Measurements from ENCODE around the gene PCNX1. TPM values are rescaled to one million over a fixed set of nuclear protein-coding genes. Genes with fewer than 3 reads are reported as not detected.

PCNX1 gene
- polyA plus RNA-seq, 3 donors: 7.3 to 26.7 (median 8.1) TPM

DNA sequence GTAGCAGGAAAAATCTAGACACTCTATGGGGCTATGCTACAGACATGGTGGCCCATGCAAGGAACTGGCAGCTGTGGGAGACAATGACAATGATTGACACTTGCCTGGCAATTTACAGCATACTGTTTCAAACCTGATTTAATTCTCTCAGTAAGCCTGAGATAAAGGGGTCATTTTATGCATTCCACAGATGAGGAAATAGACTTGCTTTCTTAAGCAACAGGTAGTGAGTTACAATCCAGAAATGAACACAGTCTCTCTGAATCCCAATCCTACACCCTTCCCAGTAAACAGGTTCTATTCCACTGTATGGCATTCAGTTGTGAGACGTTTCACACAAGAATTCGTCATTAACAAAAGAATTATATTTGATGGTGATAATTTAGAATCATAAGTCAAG is 15.5 kb upstream of the PCNX1 start:
- H3K27me3 ChIP-seq (ENCODE audit: control insufficient read depth in 2 of 2, insufficient read depth in 2 of 2, low read length in 2 of 2): no peaks in the 10 kb centered on the region
- no peaks in the 10 kb centered on the region for H3K79me2 ChIP-seq (ENCODE audit: insufficient read depth, low read length)
- Mint-ChIP-seq H3K4me1 (peaks cover 43% of the 10 kb centered on the region), H3K36me3 (peaks cover 0 to 3% of the 10 kb centered on the region in 2 donors), H3K4me3 (no peak overlapping the region), H3K27ac (no peak overlapping the region), H3K9me3 (peaks cover 0 to 3% (median 0%) of the 10 kb centered on the region in 7 donors), H3K27me3 (ENCODE audit: low read depth in 3 of 3) (peaks cover 0 to 7% (median 0%) of the 10 kb centered on the region in 3 donors)
- H3K9ac ChIP-seq (ENCODE audit: insufficient read depth, low read length, poor library complexity, severe bottlenecking): no peak overlapping the region
- intact Hi-C loops (cut with micrococcal nuclease): no loop called here
- H3K9me3 ChIP-seq (replicated peaks in 1 of 2; ENCODE audit: control insufficient read depth in 1 of 2, insufficient read depth in 1 of 2, low read length in 2 of 2): no peaks in the 10 kb centered on the region
- H3K36me3 ChIP-seq (replicated peaks in 1 of 2; ENCODE audit: control insufficient read depth in 1 of 2, insufficient read depth in 2 of 2, low read length in 2 of 2): no peaks in the 10 kb centered on the region
- H3K4me1 ChIP-seq (ENCODE audit: control insufficient read depth in 1 of 2, insufficient read depth in 2 of 2, low read length in 2 of 2): peaks cover 34 to 47% of the 10 kb centered on the region in 2 donors
- no peak overlapping the region for H2AFZ ChIP-seq (ENCODE audit: insufficient read depth, low read depth, low read length, poor library complexity, severe bottlenecking)
- no peaks in the 10 kb centered on the region for H4K20me1 ChIP-seq (ENCODE audit: insufficient read depth, low read length)
- no peak overlapping the region for H3K4me2 ChIP-seq (replicated peaks; ENCODE audit: extremely low read depth, low read length, poor library complexity, severe bottlenecking)
- no peak overlapping the region for H3K27ac ChIP-seq (ENCODE audit: low read depth in 1 of 2, low read length in 2 of 2)
- H3K4me3 ChIP-seq (replicated peaks in 1 of 3; ENCODE audit: low read depth in 2 of 3, low read length in 3 of 3): no peak overlapping the region
- no peak for DNase-seq
- TF ChIP-seq, protein P1, sequence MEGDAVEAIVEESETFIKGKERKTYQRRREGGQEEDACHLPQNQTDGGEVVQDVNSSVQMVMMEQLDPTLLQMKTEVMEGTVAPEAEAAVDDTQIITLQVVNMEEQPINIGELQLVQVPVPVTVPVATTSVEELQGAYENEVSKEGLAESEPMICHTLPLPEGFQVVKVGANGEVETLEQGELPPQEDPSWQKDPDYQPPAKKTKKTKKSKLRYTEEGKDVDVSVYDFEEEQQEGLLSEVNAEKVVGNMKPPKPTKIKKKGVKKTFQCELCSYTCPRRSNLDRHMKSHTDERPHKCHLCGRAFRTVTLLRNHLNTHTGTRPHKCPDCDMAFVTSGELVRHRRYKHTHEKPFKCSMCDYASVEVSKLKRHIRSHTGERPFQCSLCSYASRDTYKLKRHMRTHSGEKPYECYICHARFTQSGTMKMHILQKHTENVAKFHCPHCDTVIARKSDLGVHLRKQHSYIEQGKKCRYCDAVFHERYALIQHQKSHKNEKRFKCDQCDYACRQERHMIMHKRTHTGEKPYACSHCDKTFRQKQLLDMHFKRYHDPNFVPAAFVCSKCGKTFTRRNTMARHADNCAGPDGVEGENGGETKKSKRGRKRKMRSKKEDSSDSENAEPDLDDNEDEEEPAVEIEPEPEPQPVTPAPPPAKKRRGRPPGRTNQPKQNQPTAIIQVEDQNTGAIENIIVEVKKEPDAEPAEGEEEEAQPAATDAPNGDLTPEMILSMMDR (IDR thresholded peaks at IDR 0.05): no peak
- WGBS (ENCODE audit: insufficient coverage): no CpG with 5 or more reads among the region's 2 CpGs

DNA sequence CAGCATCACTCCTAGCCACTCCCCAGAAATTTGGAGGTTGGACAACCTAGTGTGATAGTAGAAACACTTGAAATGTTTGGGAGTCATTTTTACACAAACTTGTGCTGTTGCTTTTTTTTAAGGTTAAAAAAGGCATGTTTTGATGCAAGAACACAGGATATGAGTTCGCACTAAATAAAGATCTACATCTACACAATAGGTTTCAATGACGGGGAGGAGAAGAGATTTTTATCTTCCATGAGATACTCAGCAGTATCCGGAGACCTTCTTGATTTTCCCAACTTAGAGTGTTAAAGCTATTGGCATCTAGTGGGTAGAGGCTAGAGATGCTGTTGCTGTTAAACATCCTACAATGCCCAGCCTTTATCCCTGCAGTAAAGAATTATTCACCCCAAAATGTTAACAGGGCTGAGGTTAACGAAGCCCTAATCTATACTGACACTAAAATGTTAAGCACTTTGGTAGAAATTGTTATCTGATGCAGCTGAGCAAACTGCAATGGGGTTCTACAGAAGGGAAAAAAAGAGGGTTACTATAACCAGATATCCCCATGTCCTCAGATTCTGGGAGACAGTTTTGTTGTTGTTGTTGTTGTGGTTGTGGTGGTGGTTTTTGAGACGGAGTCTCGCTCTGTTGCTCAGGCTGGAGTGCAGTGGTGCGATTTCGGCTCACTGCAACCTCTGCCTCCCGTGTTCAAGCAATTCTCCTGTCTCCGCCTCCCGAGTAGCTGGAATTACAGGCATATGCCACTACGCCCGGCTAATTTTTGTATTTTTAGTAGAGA is 14.0 kb upstream of the PCNX1 start:
- Histone ChIP-seq H4K20me1 (ENCODE audit: insufficient read depth, low read length) (no peaks in the 10 kb centered on the region), H3K4me3 (replicated peaks in 1 of 3; ENCODE audit: low read depth in 2 of 3, low read length in 3 of 3) (no peak overlapping the region), H3K9me3 (replicated peaks in 1 of 2; ENCODE audit: control insufficient read depth in 1 of 2, insufficient read depth in 1 of 2, low read length in 2 of 2) (no peaks in the 10 kb centered on the region), H3K9ac (ENCODE audit: insufficient read depth, low read length, poor library complexity, severe bottlenecking) (no peak overlapping the region), H3K4me1 (ENCODE audit: control insufficient read depth in 1 of 2, insufficient read depth in 2 of 2, low read length in 2 of 2) (peaks cover 20 to 32% of the 10 kb centered on the region in 2 donors), H3K4me2 (replicated peaks; ENCODE audit: extremely low read depth, low read length, poor library complexity, severe bottlenecking) (no peak overlapping the region), H3K79me2 (ENCODE audit: insufficient read depth, low read length) (no peaks in the 10 kb centered on the region), H3K36me3 (replicated peaks in 1 of 2; ENCODE audit: control insufficient read depth in 1 of 2, insufficient read depth in 2 of 2, low read length in 2 of 2) (no peaks in the 10 kb centered on the region), H3K27me3 (ENCODE audit: control insufficient read depth in 2 of 2, insufficient read depth in 2 of 2, low read length in 2 of 2) (no peaks in the 10 kb centered on the region), H2AFZ (ENCODE audit: insufficient read depth, low read depth, low read length, poor library complexity, severe bottlenecking) (no peak overlapping the region), H3K27ac (ENCODE audit: low read depth in 1 of 2, low read length in 2 of 2) (no peak overlapping the region)
- Mint-ChIP-seq H3K27me3 (ENCODE audit: low read depth in 3 of 3) (peaks cover 0 to 6% (median 0%) of the 10 kb centered on the region in 3 donors), H3K4me1 (peaks cover 31% of the 10 kb centered on the region), H3K27ac (no peak overlapping the region), H3K4me3 (no peak overlapping the region), H3K9me3 (peaks cover 0 to 3% (median 0%) of the 10 kb centered on the region in 7 donors), H3K36me3 (peaks cover 0 to 3% of the 10 kb centered on the region in 2 donors)
- 92% methylated on average over 6 of the region's 13 CpGs for WGBS (ENCODE audit: insufficient coverage)
- TF ChIP-seq, protein P1 (IDR thresholded peaks at IDR 0.05): no peak
- intact Hi-C loops (cut with micrococcal nuclease): no loop called here
- DNase-seq: no peak

Measured in CD14-positive monocyte (primary cell).